Osteocyte (in vitro differentiated cells): Measurements from ENCODE around the gene DAPK3. TPM values are rescaled to one million over a fixed set of nuclear protein-coding genes. Genes with fewer than 3 reads are reported as not detected.

Experiments
- DNase-seq: peaks from one replicate; pipeline ENCODE4 v3.0.0; 2021; ENCODE audit warnings: mixed read lengths; ENCODE audit not compliant: unreplicated experiment; ENCODE audit errors: extremely low spot score
- H3K27ac Mint-ChIP-seq: one replicate; pipeline ENCODE4 v1.8.0; 2021; ENCODE audit warnings: mild to moderate bottlenecking, mixed read lengths; ENCODE audit not compliant: unreplicated experiment
- H3K27me3 Mint-ChIP-seq: one replicate; pipeline ENCODE4 v1.8.0; 2021; ENCODE audit warnings: mixed read lengths; ENCODE audit not compliant: unreplicated experiment
- H3K36me3 Mint-ChIP-seq: one replicate; pipeline ENCODE4 v1.8.0; 2021; ENCODE audit warnings: mixed read lengths; ENCODE audit not compliant: unreplicated experiment
- H3K4me1 Mint-ChIP-seq: one replicate; pipeline ENCODE4 v1.8.0; 2021; ENCODE audit warnings: mixed read lengths; ENCODE audit not compliant: unreplicated experiment
- H3K4me3 Mint-ChIP-seq: one replicate; pipeline ENCODE4 v1.8.0; 2021; ENCODE audit warnings: mild to moderate bottlenecking, moderate library complexity, mixed read lengths; ENCODE audit not compliant: unreplicated experiment
- H3K9me3 Mint-ChIP-seq: one replicate; pipeline ENCODE4 v1.8.0; 2021; ENCODE audit warnings: mixed read lengths; ENCODE audit not compliant: unreplicated experiment
- total RNA-seq: library from RNA; stranded (reverse); gene quantifications from 2 replicates; pipeline ENCODE4 v1.2.1, GENCODE V29; 2021
- TF ChIP-seq, protein P1 (sequence below): fragments of 200-600 bp; sonication (generic); IDR thresholded peaks from 2 replicates; pipeline ENCODE4 v1.5.0; 2021; ENCODE audit warnings: antibody characterized with exemption, mild to moderate bottlenecking, moderate library complexity

The DAPK3 gene
- total RNA-seq, 1 donor from 2014 or later, result 92.9 TPM

GRCh38 chr19:3995607-3996006, 24.7 kb upstream of the DAPK3 start:
- Mint-ChIP-seq H3K36me3 (no peaks in the 10 kb centered on the region), H3K4me3 (no peak overlapping the region), H3K27ac (no peak overlapping the region), H3K4me1 (peaks cover 2% of the 10 kb centered on the region), H3K9me3 (no peaks in the 10 kb centered on the region), H3K27me3 (no peaks in the 10 kb centered on the region)
- TF ChIP-seq, protein P1, sequence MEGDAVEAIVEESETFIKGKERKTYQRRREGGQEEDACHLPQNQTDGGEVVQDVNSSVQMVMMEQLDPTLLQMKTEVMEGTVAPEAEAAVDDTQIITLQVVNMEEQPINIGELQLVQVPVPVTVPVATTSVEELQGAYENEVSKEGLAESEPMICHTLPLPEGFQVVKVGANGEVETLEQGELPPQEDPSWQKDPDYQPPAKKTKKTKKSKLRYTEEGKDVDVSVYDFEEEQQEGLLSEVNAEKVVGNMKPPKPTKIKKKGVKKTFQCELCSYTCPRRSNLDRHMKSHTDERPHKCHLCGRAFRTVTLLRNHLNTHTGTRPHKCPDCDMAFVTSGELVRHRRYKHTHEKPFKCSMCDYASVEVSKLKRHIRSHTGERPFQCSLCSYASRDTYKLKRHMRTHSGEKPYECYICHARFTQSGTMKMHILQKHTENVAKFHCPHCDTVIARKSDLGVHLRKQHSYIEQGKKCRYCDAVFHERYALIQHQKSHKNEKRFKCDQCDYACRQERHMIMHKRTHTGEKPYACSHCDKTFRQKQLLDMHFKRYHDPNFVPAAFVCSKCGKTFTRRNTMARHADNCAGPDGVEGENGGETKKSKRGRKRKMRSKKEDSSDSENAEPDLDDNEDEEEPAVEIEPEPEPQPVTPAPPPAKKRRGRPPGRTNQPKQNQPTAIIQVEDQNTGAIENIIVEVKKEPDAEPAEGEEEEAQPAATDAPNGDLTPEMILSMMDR, result no peak
- DNase-seq, result no peak

DNA sequence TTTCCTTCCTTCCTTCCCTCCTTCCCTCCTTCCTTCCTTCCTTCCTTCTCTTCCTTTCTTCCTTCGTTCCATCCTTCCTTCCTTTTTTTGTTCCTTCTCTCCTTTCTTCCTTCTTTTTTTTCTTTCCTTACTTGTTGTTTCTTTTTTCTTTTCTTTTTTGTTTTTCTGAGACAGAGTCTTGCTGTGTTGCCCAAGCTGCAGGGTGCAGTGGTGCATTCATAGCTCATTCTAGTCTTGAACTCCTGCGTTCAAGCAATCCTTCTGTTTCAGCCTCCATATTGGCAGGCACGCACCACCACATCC, 19.9 kb upstream of the DAPK3 start:
- TF ChIP-seq, protein P1, result no peak
- H3K4me1 Mint-ChIP-seq, result peaks cover 24% of the 10 kb centered on the region
- no peaks in the 10 kb centered on the region for H3K27me3 Mint-ChIP-seq
- no peak for DNase-seq
- H3K4me3 Mint-ChIP-seq, result no peak overlapping the region
- no peak overlapping the region for H3K27ac Mint-ChIP-seq
- no peaks in the 10 kb centered on the region for H3K36me3 Mint-ChIP-seq
- no peaks in the 10 kb centered on the region for H3K9me3 Mint-ChIP-seq

GRCh38 chr19:3987619-3988371, 16.9 kb upstream of the DAPK3 start:
- Mint-ChIP-seq H3K36me3 (peaks cover 15% of the 10 kb centered on the region), H3K27me3 (no peaks in the 10 kb centered on the region), H3K27ac (peak overlapping the region; percentile 82), H3K4me3 (peak overlapping the region; percentile 67), H3K9me3 (no peaks in the 10 kb centered on the region), H3K4me1 (peaks cover 45% of the 10 kb centered on the region)
- peak; percentile 96 for DNase-seq
- TF ChIP-seq, protein P1, result peak; percentile 79

GRCh38 chr19:3986260-3987041, 15.6 kb upstream of the DAPK3 start:
- TF ChIP-seq, protein P1, result peak; percentile 72
- H3K27ac Mint-ChIP-seq, result peak overlapping the region; percentile 94
- no peak for DNase-seq
- no peaks in the 10 kb centered on the region for H3K27me3 Mint-ChIP-seq
- H3K4me3 Mint-ChIP-seq, result peak overlapping the region; percentile 96
- H3K9me3 Mint-ChIP-seq, result no peaks in the 10 kb centered on the region
- peaks cover 49% of the 10 kb centered on the region for H3K4me1 Mint-ChIP-seq
- peaks cover 22% of the 10 kb centered on the region for H3K36me3 Mint-ChIP-seq

GRCh38 chr19:3985643-3986259, 14.9 kb upstream of the DAPK3 start:
- TF ChIP-seq, protein P1, result no peak
- no peaks in the 10 kb centered on the region for H3K27me3 Mint-ChIP-seq
- peaks cover 50% of the 10 kb centered on the region for H3K4me1 Mint-ChIP-seq
- no peak for DNase-seq
- H3K36me3 Mint-ChIP-seq, result peaks cover 26% of the 10 kb centered on the region
- peak overlapping the region; percentile 96 for H3K4me3 Mint-ChIP-seq
- H3K27ac Mint-ChIP-seq, result peak overlapping the region; percentile 94
- H3K9me3 Mint-ChIP-seq, result no peaks in the 10 kb centered on the region
